ENCODE measurements around the gene CRACR2A. TPM values are rescaled to one million over a fixed set of nuclear protein-coding genes. Genes with fewer than 3 reads are reported as not detected.

CRACR2A gene
- total and polyA plus RNA-seq, 2 of the 8 experiments (the other 6 are each of a cell fraction or from before 2014, with no cell fraction given): 0.85 to 3.2 TPM

GRCh38 chr12:3658327-3659163 lies 94.4 kb downstream of the CRACR2A start:
- POLR2A ChIA-PET (ENCODE audit: partially characterized antibody): interaction anchor here (0.6 to 0.9 kb wide), 2 partner anchors 11 to 438 kb away, joined by 3 read pairs; no protein-coding TSS in a partner anchor
- H3K4me1 ChIP-seq (replicated peaks in 1 of 4; ENCODE audit: control insufficient read depth in 3 of 4, insufficient read depth in 4 of 4, low read length in 3 of 4): peaks cover 0 to 10% (median 2%) of the 10 kb centered on the region in 4 experiments; a peak in 2 of 7 replicates
- DNase-seq (ENCODE audit: low read depth in 1 of 2, low spot score in 2 of 2): peak; percentile 21 to 68
- no peak overlapping the region for H3K23ac ChIP-seq (ENCODE audit: insufficient read length)
- H2BK5ac ChIP-seq (ENCODE audit: low read depth, low read length): no peak overlapping the region
- no peak overlapping the region for H3K18ac ChIP-seq (ENCODE audit: extremely low read depth, low read length)
- no peak overlapping the region for H2BK120ac ChIP-seq (replicated peaks; ENCODE audit: low read depth, low read length)
- no peak overlapping the region for H2BK20ac ChIP-seq (ENCODE audit: low read length)
- no peak overlapping the region for H4K91ac ChIP-seq (replicated peaks; ENCODE audit: insufficient read length, low read length)
- H3K23me2 ChIP-seq (ENCODE audit: low read depth, low read length): no peaks in the 10 kb centered on the region; the same call in 1 of the 2 replicates
- peaks cover 0 to 1% of the 10 kb centered on the region in 2 experiments for H4K20me1 ChIP-seq (replicated peaks in 1 of 2; ENCODE audit: control insufficient read depth in 1 of 2, insufficient read depth in 2 of 2, low read length in 2 of 2)
- H3K27me3 ChIP-seq (replicated peaks in 1 of 4; ENCODE audit: control insufficient read depth in 3 of 4, extremely low read depth in 1 of 4, insufficient read depth in 3 of 4, low read length in 3 of 4): no peaks in the 10 kb centered on the region
- H3K9me3 ChIP-seq (ENCODE audit: insufficient read depth in 2 of 2, low read depth in 1 of 2, low read length in 1 of 2): no peaks in the 10 kb centered on the region
- no peak overlapping the region for H3K4ac ChIP-seq (replicated peaks; ENCODE audit: insufficient read length, low read depth, low read length)
- H4K5ac ChIP-seq (ENCODE audit: insufficient read length, low read depth, low read length): no peak overlapping the region
- WGBS, 2 experiments (ENCODE audit: extremely low coverage in 1 of 2, insufficient coverage in 1 of 2, insufficient read length in 1 of 2, insufficient replicate concordance in 2 of 2, low coverage in 1 of 2, low lambda C conversion rate in 2 of 2, missing lambda C conversion rate in 1 of 2): 46% methylated on average over 12 of the region's 13 CpGs; no CpG with 5 or more reads in 1 of the 2 experiments
- H3K4me2 ChIP-seq (ENCODE audit: insufficient read depth in 1 of 2, low read depth in 2 of 2, low read length in 2 of 2): no peak overlapping the region
- H3K27ac ChIP-seq (ENCODE audit: low read depth, low read length): no peak overlapping the region
- H3K79me2 ChIP-seq (ENCODE audit: control insufficient read depth in 1 of 2, insufficient read depth in 2 of 2, low read length in 2 of 2): no peaks in the 10 kb centered on the region
- FAIRE-seq: peak; percentile 95
- H2BK15ac ChIP-seq (ENCODE audit: low read length): no peak overlapping the region
- CTCF ChIA-PET (ENCODE audit: partially characterized antibody): interaction anchor here (0.6 to 3.6 kb wide), 51 partner anchors 8 to 440 kb away, joined by 3 to 21 read pairs (median 4); no protein-coding TSS in a partner anchor
- no peak overlapping the region for H2AFZ ChIP-seq (ENCODE audit: low read length)
- H4K8ac ChIP-seq (ENCODE audit: extremely low read depth, insufficient read depth, low read length): no peak overlapping the region
- no peaks in the 10 kb centered on the region for H3K79me1 ChIP-seq (ENCODE audit: low read depth, low read length)
- no peak for TF ChIP-seq RXRA (IDR thresholded peaks at IDR 0.05; ENCODE audit: insufficient read depth, low read depth, low read length)
- no peak for TF ChIP-seq SIN3A (conservative IDR thresholded peaks at IDR 0.05 in 1 of 2, IDR thresholded peaks at IDR 0.05 in 1 of 2; ENCODE audit: low read depth in 1 of 2, low read length in 2 of 2)
- TF ChIP-seq CTCF (IDR thresholded peaks at IDR 0.05; ENCODE audit: control extremely low read depth in 1 of 3, insufficient read depth in 1 of 3, low read depth in 1 of 3, low read length in 3 of 3): peak; percentile 68 to 84 (median 77)
- TF ChIP-seq RAD21 (IDR thresholded peaks at IDR 0.05 in 1 of 2, conservative IDR thresholded peaks at IDR 0.05 in 1 of 2; ENCODE audit: low read depth in 2 of 2, low read length in 2 of 2): peak; percentile 60 to 68
- H3K36me3 ChIP-seq (ENCODE audit: control insufficient read depth in 2 of 4, insufficient read depth in 4 of 4, low read length in 3 of 4): no peaks in the 10 kb centered on the region
- H3K9ac ChIP-seq (replicated peaks in 1 of 4; ENCODE audit: extremely low read depth in 1 of 4, low read depth in 3 of 4, low read length in 3 of 4): no peak overlapping the region
- H3K4me3 ChIP-seq (ENCODE audit: extremely low read depth in 1 of 4, insufficient read depth in 2 of 4, low read depth in 3 of 4, low read length in 4 of 4): no peak overlapping the region
- H2BK12ac ChIP-seq (ENCODE audit: low read depth, low read length): no peak overlapping the region
- H2AK5ac ChIP-seq (ENCODE audit: low read depth, low read length): no peak overlapping the region
- no peak overlapping the region for H3K14ac ChIP-seq (ENCODE audit: insufficient read length)
- H3K56ac ChIP-seq (replicated peaks; ENCODE audit: insufficient read length, low read depth, low read length): no peak overlapping the region
